GM21367 (cell line): ENCODE data around the gene DENND5B.
"Not testable (repeated sequence)": the region's sequence is repeated elsewhere in the genome, so short reads cannot be mapped to it uniquely, and the experiment has no call there.

Source experiments
- ATAC-seq: cut with Tn5 transposase; IDR thresholded peaks from one replicate; pipeline ENCODE4 v1.9.1; 2021; ENCODE audit not compliant: unreplicated experiment

The DENND5B gene

DNA sequence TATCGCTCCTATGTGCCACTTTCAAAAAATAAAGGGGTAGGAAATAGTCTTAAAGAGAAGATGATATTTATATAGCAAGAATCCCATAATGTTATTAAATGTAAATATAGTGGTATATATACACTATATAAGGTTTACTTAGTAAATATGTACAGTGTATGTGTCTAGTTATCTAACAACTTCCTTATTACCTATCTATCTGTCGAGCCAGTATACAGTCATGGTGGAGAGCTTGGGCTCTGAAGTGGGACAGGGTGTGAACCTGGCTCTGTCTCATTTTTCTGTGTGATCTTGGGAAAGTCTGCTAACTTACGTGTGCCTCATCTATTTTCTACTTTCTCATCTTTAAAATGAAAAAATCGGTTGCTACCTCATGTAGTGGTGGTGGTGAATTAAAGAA is 202.2 kb downstream of the DENND5B start:
- ATAC-seq: no peak

DNA sequence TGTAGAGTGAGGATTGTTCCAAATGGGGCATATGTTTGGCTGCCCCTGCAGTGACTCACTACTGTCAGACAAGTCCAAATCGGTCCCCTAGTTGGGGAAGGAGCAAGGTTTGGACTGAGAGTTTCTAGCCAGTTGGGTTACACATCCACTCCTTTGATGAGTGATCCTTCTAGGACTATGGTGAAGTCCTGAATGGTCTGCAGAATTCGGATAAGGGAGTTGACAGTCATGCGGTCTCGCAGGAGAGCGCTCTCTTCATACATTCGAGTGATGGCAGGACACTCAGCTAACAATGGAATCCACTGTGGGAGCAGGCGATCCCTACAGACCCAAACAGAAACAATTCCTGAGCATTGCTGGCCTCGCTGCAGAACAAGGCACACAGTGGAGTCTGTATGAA is 203.5 kb downstream of the DENND5B start:
- ATAC-seq: no peak

DNA sequence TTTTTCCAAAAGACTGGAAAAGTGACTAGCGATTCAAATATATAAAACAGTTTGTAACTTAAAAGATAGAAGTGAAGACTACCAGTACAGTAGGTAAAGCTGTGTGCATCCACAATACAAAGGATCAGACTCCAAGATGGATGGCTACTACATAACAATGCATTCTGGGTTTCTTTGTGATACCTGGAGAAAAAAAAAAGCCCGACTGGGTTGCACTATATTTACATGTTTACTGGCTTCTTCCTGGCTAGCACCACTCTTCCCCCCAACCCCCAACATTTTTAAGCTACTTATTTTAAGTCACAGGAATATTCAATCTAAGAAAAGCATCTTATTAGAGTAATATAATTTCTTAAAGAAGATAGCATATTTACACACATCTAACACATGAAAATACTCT is 203.9 kb downstream of the DENND5B start:
- no peak for ATAC-seq

DNA sequence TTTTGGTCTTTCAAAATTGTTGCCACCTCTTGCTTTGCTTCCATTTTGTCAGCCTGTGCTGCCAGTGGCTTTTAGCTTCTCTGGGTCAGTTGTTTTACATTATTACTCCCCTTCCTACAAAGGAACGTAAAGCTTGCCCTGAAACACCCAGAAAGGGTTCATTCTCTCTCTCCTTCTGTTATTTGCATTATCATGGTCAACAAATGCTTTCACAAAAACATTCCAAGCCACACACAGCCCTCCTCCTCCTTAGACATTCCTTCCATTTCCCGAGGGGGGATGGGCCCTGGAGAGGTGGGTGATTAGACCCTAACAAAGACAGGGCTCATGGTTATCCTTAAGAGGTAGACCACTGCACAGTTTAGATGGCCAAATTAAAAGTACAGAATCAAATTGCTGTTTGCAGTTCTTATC is 204.6 kb downstream of the DENND5B start:
- ATAC-seq: no peak

DNA sequence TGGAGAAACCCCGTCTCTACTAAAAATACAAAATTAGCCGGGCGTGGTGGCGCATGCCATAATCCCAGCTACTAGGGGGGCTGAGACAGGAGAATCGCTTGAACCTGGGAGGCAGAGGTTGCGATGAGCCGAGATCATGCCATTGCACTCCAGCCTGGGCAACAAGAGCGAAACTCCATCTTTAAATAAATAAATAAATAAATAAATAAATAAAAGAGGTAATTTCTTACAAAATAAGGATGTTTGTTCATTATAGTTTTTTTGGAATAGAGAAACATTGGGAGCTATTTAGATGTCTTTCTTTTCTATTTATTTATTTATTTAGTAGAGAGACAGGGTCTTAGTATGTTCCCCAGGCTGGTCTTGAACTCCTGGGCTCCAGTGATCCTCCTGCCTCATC is 213.7 kb downstream of the DENND5B start:
- ATAC-seq: not testable (repeated sequence)

DNA sequence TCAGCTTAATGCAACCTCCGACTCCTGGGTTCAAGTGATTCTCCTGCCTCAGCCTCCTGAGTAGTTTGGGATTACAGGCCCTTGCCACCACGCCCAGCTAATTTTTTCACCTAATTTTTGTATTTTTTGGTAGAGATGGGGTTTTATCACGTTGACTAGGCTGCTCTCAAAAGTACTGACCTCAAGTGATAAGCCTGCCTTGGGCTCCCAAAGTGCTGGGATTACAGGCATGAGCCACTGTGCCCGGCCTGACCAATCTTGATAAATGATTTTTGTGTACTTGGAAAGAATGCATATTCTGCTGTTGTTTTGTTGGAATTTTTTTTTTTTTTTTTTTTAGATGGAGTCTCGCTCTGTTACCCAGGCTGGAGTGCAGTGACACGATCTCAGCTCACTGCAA is 215.5 kb downstream of the DENND5B start:
- not testable (repeated sequence) for ATAC-seq

DNA sequence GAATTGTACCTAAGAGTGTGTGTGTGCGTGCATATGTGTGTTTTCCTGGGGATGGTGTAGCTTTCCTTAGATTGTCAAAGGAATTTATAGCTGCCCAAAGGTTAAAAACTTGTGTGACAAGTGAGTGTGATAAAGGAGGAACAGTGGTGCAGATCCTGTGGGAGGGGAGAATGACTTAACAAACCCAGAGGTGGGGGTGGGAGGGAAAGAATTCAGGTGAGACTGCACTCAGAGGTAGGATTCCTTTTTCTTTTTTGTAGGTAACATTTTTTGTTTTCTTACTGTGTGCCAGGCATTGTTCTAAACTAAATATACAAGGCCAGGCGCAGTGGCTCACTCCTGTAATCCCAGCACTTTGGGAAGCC is 219.7 kb downstream of the DENND5B start:
- ATAC-seq: no peak

DNA sequence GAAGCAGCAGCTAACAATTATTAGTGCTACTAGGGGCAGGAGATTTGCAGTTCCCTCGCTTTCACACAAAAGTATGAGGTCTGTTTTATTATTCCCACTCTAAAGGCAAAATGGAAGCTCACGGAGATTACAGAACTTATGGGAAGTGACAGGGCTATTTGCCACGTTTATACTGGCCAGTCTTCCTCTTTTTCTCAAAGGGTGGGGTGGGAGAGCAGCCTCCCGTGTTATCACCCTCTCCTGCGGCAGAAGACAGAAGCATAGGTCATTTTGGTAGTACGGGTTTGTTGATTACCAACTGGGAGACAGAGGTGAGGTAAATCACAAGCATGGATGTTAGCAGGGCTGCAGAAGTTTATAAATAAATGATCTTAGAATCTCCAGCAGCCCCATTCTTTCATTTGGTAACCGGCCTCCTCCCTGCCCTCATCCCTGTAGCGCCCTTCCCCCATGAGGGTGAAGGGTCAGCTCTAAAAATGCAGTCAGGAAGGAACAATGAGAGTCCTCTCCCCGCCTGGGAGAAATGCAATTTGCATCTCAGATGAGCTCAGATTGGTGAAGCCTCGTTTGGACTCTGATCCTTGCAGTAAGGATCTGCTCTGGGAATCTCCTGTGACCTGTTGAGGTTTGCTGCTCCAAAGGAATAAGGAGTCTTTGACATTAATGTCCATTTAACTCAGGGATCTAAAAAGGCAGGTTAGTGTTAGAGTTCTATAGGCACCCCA is 220.2 kb downstream of the DENND5B start:
- no peak for ATAC-seq

DNA sequence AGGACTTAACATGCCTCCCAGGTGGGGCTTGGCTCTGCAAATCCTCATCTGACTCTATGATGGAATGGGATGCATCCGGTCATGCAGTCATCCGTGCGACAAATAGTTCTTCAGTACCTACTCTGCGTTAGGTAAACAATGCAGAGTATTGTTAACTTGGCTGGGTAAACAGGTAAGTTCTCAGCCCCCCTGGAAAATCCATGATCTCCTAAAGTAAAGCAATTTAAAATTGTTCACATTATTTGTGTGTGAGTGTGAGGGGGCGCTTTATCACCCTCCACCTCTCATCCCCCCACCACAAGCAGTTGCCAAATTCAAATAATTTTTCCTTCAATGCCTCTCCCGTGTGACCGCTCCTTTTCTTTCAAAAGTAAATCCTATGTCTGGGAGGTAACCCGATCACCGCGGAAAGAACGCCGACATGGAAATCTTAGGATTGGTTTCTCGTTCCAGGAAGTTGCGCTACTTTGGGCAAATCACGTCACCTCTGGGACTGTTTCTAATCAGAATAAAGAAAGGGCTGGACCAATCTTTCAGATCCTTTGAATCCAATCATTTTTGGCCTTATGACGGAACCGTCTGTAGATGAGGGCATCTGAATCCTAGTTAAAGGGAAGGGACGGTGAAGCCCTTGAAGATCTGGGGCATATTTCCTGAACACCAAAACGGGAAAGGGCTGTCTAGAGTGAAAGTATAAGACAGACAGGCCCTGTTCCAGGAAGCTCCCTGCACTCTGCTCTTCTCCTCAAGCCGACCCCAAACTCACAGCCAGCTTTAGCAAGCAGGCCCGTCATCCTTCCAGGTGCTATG is 221.0 kb downstream of the DENND5B start:
- no peak for ATAC-seq

DNA sequence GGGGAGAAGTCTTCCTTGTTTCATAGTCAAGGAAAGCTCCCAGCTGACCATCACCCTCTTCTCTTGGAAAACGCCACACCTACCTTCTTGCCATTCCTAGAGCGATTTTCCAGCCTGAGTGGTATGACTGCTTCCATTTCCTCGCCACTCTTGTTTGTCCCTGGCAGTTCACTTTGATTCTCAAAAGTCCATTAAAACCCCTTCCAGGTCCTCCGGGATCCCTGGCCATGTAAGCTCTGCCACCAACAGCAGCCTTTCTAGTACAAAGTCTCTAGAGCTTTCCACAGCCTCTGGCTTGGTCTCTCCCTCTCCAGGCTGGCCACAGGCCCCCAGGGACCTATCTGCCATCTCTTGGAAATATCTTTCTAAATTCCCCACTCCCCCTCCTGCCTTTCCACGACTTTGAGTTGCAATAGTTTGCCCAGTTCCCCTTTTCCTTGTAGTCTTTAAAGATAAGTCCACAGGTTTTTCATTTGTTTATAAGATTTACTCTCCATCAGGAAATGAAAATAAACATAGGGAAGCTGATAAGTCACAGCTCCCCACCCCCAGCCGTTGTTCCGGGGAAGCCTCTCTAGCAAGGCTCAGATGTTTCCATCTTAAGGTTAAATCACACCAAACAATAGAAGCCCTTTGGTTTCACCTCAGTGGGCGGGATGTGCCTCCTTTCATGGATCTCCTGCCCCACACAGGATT is 222.1 kb downstream of the DENND5B start:
- ATAC-seq: no peak

DNA sequence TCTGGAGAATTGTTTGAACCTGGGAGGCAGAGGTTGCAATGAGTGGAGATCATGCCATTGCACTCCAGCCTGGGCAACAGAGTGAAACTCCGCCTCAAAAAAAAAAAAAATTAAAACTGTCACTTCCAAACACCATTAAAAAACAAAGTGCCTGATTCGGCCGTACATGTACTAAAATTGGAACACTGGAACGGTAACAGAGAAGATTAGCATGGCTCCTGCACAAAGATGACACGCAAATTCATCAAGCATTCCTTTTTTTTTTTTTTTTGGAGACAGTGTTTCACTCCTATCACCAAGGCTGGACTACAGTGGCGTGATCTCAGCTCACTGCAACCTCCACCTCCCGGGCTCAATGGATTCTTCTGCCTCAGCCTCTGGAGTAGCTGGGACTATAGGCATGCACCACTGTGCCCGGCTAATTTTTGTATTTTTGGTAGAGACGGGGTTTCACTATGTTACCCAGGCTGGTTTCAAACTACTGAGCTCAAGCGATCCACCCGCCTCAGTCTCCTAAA is 224.8 kb downstream of the DENND5B start:
- no peak for ATAC-seq

DNA sequence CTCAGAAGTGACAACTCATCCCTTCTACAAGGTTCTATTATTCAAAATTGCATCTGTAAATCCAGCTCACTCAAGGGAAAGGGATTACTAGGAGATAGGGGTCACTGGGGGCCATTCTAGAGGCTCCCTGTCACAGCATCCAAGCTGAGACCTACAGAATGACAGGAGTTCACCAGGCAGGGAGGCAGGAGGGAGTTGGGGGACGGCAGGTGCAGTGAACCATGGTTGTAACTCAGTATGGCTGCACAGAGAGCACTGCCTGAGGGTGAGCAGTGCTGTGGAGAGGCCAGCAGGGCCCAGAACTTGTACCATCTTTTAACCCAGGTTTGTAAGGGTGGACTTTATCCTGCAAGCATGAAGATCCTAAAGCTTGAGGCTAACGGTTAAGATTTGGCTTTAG is 227.1 kb downstream of the DENND5B start:
- ATAC-seq: no peak

DNA sequence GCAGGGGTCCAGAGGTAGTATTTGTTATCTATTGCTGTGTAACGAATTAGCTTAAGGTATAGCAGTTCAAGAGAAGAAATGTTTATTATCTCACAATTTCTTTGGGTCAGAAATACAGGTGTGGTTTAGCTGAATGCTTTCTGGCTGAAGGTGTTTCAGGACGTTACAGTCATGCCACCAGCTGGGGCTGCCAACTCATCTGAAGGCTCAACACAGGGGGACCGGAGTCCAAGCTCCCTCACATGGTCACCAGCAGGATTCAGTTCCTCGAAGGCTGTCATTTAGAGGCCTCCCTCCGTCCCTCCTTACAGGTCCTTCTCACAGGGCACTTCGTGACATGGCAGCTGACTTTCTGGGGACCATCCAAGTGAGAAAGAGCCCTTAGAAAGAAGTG is 227.5 kb downstream of the DENND5B start:
- no peak for ATAC-seq

DNA sequence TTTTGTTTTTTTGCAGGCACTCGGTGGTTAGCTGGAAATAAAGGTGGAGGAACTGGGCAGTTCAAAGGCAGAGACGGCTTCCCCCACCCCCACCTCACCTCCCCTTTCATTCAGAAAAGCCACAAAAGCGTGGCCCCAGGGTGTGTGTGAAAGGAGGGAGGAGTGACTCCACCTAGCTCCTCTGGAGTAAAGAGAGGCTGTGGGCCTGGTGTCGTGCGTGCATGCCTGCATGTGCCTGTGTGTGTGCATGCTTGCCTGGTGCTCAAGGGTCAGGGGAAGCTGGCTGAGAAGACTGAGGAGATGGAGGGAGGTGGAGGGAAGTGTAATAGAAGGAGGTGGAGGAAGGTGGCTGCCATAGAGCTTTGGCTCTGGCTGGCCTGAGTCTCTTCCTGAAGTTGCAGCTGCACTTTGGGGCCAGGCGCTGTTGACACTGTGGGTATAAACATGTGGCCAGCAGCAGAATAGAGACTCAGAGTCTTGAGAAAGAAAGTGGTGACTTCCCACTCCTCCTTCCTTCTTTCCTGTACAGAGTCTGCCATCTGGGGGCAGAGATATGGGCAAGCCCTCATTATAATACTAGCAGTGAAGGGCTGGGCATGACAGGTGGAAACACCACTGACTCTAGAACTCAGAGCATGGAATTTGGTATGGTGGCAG is 228.0 kb downstream of the DENND5B start:
- peak; percentile 70 for ATAC-seq

DNA sequence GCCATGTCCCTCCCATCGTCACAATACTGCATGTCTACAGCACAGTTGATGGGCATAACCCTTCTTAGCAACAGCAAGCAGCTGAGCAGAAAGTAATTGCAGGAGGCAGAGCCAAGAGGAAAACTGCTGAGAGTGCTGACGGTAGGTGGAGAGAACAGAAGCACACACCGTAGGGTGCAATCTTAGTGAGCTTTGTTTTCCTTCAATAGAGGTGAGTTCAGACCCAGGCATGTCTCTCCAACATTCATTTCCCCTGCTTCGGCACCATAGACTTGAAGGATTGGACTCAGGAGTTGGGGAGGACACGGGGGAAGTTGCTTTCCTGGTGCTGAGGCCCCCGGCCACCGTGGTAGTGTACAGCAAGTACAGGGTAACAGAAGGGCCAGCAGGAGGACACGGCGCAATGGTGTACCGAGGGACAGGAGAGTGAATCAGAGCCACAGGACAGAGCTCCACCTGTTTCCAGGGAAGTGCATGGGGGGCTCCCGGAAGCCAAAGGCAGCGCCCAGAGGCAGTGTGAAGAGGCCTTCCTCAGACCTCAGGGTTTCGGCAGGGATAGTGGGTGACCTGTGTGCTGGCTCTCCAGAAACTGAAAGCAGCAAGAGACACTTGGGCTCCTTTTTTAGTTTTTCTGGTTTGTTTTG is 228.7 kb downstream of the DENND5B start:
- peak; percentile 33 for ATAC-seq

DNA sequence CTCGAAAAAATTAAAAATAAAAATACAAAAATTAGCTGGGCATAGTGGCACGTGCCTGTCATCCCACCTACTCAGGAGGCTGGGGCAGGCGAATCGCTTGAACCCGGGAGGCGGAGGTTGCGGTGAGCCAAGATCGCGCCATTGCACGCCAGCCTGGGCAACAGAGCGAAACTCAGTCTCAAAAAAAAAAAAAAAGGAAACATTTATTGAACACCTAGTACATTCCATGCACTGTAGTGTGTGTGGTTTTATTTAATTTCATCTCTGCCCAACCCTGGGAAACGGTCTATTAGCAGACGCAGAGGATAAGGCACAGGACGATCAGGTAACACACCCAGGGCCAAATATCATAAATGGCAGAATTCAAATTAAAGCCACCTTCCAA is 229.2 kb downstream of the DENND5B start:
- no peak for ATAC-seq

DNA sequence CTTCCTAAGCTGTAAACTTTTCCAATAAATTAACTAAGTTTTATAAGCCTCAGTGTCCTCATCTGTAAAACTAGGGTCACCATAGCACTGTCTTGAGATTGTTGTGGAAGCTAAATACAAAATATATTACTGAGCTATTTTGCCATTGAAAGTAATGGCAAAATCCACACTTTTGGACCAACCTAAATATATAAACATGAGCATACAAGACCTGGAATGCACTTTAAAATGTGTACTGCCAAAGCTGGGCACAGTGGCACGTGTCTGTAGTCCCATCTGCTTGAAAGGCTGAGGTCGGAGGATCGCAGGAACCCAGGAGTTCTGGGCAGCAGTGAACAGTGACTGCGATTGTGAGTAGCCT is 235.2 kb downstream of the DENND5B start:
- no peak for ATAC-seq

DNA sequence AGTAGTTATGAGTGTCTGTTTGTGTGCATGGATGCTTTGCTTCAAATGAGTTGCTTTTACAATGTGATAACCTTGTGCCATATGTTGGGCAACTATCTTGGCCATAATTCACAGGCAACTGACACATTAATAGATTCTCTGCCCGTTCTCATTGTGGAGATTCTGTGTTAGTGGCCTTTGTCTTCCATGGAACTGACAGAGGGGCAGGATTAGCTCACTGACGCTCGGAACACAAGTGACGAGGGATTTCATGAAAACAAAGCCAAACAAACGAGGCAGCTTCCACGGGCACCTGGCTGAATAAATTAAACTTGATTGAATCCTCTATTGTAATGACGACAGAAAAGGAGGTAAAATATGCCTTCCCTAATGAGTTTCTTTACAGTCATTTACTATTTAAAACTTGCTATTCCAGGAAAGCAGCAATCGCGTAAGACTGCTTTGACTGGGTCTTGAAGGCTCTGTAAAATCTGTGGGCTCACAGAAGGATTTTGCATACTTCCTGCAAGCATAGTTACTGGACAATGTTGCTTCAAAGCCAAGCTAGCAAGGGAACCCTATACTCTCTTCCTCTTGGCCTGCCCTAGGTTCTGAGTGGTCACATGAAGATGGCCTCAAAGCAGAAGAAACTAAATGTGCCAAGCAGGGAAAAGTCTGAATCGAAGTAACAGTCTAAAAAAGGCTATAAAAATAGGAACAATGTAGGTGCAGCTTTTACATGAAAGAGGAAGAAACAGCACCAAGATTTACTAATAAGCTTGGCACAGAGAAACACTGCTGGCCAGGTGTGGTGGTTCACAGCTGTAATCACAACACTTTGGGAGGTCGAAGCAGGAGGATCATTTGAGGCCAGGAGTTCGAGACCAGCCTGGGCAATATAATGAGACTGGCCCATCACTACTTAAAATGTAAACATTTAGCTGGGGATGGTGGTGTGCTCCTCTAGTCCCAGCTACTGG is 236.9 kb downstream of the DENND5B start:
- no peak for ATAC-seq

DNA sequence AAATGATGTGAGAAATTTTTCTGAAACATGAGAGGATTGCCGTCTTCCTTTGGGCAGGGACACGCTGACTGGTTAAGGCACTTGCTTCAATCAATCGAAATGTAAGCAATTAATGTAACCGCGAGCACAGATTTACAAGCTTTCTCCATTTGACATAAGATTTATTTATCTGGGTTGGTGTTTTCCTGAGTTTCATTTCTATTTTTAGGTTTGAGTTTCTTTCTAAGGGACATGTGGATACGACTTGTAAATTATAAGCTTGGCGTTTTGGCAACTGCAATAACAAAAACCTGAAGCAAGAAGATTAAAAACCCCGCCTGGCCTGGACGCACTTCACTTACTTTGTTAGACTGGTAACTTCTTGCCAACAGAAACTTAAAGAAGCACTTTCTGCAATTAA is 244.7 kb downstream of the DENND5B start:
- ATAC-seq: no peak

DNA sequence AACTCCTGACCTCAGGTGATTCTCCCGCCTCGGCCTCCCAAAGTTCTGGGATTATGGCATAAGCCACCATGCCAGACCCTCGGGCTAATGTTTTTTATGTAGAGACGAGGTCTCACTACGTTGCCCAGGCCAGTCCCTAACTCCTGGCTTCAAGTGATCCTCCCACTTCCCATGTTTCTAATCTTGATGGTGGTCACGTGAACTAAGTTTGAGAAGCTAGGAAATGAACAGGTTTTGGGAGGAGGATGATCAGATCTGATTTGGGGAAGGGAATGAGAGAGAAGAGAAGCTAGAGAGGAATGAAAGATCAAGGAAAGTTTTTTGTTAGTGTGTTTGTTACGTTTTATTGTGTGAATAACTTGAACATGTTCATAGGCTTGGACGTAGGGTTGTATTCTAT is 247.8 kb downstream of the DENND5B start:
- no peak for ATAC-seq
